ENCODE measurements around the gene CAMLG.

Gene CAMLG

GRCh38 chr5:134777366-134777765, 39.0 kb downstream of the CAMLG start:
- no peak overlapping the region for H3K4me3 ChIP-seq (ENCODE audit: low read depth, low read length)

GRCh38 chr5:134784241-134784920, 46.0 kb downstream of the CAMLG start:
- no peak overlapping the region for H3K4me3 ChIP-seq (ENCODE audit: low read depth, low read length)

- no peak overlapping the region for H3K4me3 ChIP-seq (ENCODE audit: low read depth, low read length)
These were observed 46.7 kb downstream of the CAMLG start for GRCh38 chr5:134784946-134785620.

DNA sequence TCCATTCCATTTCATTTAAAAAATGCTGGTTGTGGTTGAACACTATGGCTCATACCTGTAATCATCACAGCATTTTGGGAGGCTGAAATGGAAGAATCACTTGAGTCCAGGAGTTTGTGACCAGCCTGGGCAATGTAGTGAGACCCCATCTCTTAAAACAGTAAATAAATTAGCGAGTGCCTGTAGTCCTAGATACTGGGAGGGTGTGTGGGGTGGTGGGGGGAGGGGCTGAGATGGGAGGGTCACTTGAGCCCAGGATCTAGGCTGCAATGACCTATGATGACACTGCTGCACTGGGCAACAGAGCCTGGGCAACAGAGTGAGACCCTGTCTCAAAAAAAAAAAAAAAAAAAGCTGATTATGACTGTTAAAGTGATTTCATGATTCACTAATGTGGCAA, 49.3 kb downstream of the CAMLG start:
- H3K4me3 ChIP-seq (ENCODE audit: low read depth, low read length), result no peak overlapping the region

DNA sequence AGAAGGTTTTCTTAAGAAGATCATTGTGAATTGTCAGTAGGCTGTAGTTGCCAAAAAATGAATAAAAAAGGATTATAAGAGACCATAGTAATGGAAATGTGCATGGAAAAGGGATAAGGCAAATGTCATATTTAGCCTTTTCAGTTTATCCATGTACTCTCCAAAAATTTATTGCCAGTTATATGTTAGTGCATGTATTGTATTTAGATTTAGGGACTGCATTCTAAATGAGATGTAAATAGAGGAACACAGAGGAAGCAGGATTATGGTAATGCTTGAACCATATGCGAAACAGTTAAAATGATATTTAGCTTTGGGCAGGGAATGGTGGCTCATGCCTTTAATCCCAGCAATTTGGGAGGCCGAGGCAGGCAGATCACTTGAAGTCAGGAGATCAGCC, 53.2 kb downstream of the CAMLG start:
- no peak overlapping the region for H3K4me3 ChIP-seq (ENCODE audit: low read depth, low read length)

GRCh38 chr5:134792286-134792685, 53.9 kb downstream of the CAMLG start:
- no peak overlapping the region for H3K4me3 ChIP-seq (ENCODE audit: low read depth, low read length)

GRCh38 chr5:134793111-134793510, 54.8 kb downstream of the CAMLG start:
- H3K4me3 ChIP-seq (ENCODE audit: low read depth, low read length), result no peak overlapping the region

DNA sequence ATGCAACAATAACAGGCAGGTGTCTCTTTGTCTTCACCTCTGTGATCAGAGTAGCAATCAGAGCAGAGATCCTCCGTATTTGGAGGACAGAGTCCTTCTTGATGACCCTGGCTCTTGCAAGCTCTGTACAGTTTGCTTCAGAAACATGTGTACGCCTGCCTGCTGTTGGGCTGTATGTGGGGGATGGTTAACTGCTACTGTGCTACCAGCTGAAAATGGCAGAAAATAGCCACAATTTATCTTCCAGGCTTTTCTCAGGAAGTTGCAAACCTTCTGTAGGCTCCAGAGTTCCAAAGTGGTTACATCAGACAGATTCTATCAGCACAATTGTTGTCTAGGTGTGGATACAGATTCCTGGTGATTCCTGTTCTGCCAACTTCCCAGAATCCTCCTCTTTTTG, 55.7 kb downstream of the CAMLG start:
- no peak overlapping the region for H3K4me3 ChIP-seq (ENCODE audit: low read depth, low read length)

DNA sequence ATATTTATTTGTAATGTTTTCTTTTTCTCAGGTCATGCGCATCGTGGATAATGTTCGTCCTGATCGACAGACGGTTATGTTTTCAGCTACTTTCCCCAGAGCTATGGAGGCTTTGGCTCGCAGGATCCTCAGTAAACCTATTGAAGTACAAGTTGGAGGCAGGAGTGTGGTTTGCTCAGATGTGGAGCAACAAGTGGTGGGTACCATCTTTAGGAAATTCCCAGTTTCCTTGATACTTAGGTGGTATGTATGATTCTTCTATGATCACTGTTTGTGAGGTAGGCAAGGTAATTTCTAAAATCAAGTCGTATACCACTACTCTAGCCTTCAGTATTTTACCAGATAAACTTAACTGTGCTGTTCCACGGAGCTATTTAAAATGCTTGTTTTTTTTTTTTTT, 56.5 kb downstream of the CAMLG start:
- H3K4me3 ChIP-seq (ENCODE audit: low read depth, low read length), result no peak overlapping the region

DNA sequence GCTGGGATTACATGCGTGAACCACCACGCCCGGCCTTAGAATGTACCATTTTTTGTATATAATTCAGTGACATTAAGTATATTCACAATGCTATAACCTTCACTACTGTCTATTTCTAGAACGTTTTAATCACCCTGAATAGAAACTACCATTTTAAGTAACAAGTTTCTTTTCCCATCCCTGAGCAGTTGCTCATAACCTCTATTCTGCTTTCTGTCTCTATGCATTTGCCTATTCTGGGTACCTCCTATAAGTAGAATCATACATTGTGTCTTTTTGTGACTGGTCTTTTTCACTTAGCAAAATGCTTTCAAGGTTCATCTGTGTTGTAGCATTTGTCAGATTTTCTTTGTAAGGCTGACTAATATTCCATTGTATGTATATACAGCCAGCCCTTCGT, 60.1 kb downstream of the CAMLG start:
- H3K4me3 ChIP-seq (ENCODE audit: low read depth, low read length), result no peak overlapping the region

All from iPS-11a (cell line).